Measurements from ENCODE around the gene COA7.

DNA sequence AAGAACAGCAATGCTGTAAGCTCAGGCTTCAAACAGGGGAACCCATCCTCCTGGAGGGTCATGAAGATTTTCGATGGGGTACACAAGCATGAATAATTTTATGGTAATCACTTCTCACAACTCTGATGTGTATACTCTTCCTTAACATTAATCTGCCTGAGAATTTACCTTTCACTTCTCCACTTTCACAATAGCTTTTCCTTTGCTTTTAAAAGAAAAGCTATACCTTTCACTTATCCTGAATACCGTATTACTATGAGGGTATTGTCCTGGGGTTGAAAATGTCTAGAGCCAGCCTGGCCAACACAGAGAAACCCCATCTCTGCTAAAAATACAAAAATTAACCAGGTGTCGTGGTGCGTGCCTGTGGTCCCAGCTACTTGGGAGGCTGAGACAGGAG is 15.4 kb upstream of the COA7 start:
- TF ChIP-seq POLR2A (IDR thresholded peaks at IDR 0.05) = no peak
- TF ChIP-seq, protein P1, sequence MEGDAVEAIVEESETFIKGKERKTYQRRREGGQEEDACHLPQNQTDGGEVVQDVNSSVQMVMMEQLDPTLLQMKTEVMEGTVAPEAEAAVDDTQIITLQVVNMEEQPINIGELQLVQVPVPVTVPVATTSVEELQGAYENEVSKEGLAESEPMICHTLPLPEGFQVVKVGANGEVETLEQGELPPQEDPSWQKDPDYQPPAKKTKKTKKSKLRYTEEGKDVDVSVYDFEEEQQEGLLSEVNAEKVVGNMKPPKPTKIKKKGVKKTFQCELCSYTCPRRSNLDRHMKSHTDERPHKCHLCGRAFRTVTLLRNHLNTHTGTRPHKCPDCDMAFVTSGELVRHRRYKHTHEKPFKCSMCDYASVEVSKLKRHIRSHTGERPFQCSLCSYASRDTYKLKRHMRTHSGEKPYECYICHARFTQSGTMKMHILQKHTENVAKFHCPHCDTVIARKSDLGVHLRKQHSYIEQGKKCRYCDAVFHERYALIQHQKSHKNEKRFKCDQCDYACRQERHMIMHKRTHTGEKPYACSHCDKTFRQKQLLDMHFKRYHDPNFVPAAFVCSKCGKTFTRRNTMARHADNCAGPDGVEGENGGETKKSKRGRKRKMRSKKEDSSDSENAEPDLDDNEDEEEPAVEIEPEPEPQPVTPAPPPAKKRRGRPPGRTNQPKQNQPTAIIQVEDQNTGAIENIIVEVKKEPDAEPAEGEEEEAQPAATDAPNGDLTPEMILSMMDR (IDR thresholded peaks at IDR 0.05) = no peak

Measured in heart left ventricle (tissue), 13 donors.